ENCODE results near the gene LMX1B. TPM values are rescaled to one million over a fixed set of nuclear protein-coding genes. Genes with fewer than 3 reads are reported as not detected.

The LMX1B gene
- total and polyA plus RNA-seq, 2 of the 4 experiments (the other 2 are of a cell fraction), result not detected

DNA sequence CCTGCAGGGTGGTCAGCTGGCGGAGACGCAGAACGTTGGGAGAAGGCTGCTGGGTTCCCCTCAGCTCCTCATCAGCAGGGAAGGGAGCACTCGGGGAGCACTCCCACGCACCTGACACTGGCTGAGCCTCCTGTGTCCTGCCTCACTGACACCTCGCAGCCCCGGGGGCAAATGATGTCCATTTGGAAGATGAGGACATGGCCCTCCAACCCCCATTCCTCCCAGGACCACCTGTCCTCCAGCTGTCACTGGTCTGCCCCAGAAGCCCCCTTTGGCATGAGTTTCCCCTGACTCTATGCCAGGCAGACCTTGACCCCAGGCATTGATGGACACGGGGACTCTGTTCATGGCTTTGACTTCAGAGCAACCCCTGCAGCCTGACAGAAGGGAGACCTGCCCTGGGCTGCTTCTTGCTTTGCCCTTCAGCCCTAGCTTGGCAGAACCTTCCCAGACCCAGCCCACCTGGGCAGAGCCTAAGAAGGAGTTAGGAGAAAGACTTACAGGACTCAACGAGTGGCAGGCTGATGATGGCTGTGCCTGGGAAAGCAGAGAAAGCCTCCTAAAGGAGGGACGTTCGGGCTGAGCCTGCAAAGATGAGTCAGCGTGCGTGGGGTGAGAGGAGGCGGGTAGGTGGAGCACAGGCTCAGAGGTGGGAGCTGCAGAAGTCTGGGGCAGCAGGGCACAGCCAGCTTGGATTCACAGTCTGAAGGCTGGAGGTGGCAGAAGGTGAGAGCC, 90.6 kb downstream of the LMX1B start:
- Histone ChIP-seq H2BK5ac (ENCODE audit: low read depth, low read length, poor library complexity, severe bottlenecking) (no peak overlapping the region), H3K36me3 (ENCODE audit: control insufficient read depth, insufficient read depth, low read length) (no peaks in the 10 kb centered on the region), H3K9me3 (ENCODE audit: control insufficient read depth, insufficient read depth, low read length) (no peaks in the 10 kb centered on the region; the same call in 1 of the 2 replicates), H4K91ac (ENCODE audit: insufficient read depth, low read depth, low read length) (no peak overlapping the region), H3K23ac (ENCODE audit: low read depth, low read length) (no peak overlapping the region), H2AK5ac (ENCODE audit: low read depth, low read length) (no peak overlapping the region; the same call in 1 of the 2 replicates), H3K18ac (ENCODE audit: low read depth, low read length) (no peak overlapping the region), H3K4me1 (ENCODE audit: control insufficient read depth, insufficient read depth, low read length) (no peaks in the 10 kb centered on the region; the same call in 1 of the 2 replicates), H4K5ac (ENCODE audit: low read depth, low read length) (no peak overlapping the region), H4K8ac (ENCODE audit: low read depth in 2 of 2, low read length in 2 of 2) (no peak overlapping the region), H2AK9ac (replicated peaks; ENCODE audit: low read depth, low read length, poor library complexity) (no peak overlapping the region), H3K14ac (replicated peaks; ENCODE audit: low read depth, low read length) (no peak overlapping the region), H3K4me3 (ENCODE audit: insufficient read depth, low read depth, low read length) (no peak overlapping the region), H4K20me1 (ENCODE audit: insufficient read depth, low read length) (no peaks in the 10 kb centered on the region), H3K27me3 (ENCODE audit: control insufficient read depth, insufficient read depth, low read length) (peaks cover 57% of the 10 kb centered on the region), H3K9me1 (ENCODE audit: insufficient read depth, low read length) (no peaks in the 10 kb centered on the region), H3K56ac (ENCODE audit: extremely low read depth, insufficient read depth, low read length) (no peak overlapping the region), H2AFZ (replicated peaks; ENCODE audit: low read length, poor library complexity) (peak overlapping the region; percentile 36), H3K27ac (ENCODE audit: insufficient read depth, low read length) (no peak overlapping the region), H2BK120ac (ENCODE audit: low read depth, low read length) (no peak overlapping the region), H3K4ac (ENCODE audit: low read depth, low read length) (no peak overlapping the region), H3K4me2 (ENCODE audit: low read depth, low read length) (no peak overlapping the region), H3K79me1 (ENCODE audit: low read depth in 1 of 2, low read length in 2 of 2) (no peaks in the 10 kb centered on the region), H2BK20ac (ENCODE audit: low read depth, low read length) (no peak overlapping the region), H2BK15ac (ENCODE audit: low read depth, low read length) (no peak overlapping the region), H3K9ac (ENCODE audit: low read depth, low read length) (no peak overlapping the region)
- intact Hi-C loops (cut with micrococcal nuclease), result no loop called here
- DNase-seq (peak; percentile 46), ATAC-seq (ENCODE audit: low read depth) (peak; percentile 88)
- dilution Hi-C loops (cut with HindIII; ENCODE audit: low sequenced_read_pairs, unreplicated experiment), result no loop called here
- in situ Hi-C loops (cut with MboI; ENCODE audit: low sequenced_read_pairs), result no loop called here
- BruUV-seq (replicated peaks), result no TSS peak
- ChIA-PET CTCF (interaction anchor here (1.5 kb wide), 1 partner anchor 77 kb away, joined by 5 read pairs; no protein-coding TSS in a partner anchor), POLR2A (ENCODE audit: unreplicated experiment) (no interaction called here)
- 7% methylated on average over 4 of the region's 14 CpGs; no CpG with 5 or more reads in 1 of the 2 experiments for WGBS, 2 experiments (ENCODE audit: extremely low coverage in 2 of 2, insufficient read length in 1 of 2)
- no peak for TF ChIP-seq RFX5 (IDR thresholded peaks at IDR 0.05; ENCODE audit: low read depth, low read length)
- no peak for TF ChIP-seq CEBPB (IDR thresholded peaks at IDR 0.05; ENCODE audit: low read depth, low read length)
- no peak for TF ChIP-seq MXI1 (IDR thresholded peaks at IDR 0.05; ENCODE audit: borderline replicate concordance, low read depth, low read length)
- TF ChIP-seq RCOR1 (IDR thresholded peaks at IDR 0.05; ENCODE audit: insufficient replicate concordance, low read length), result no peak
- TF ChIP-seq BHLHE40 (IDR thresholded peaks at IDR 0.05; ENCODE audit: low read depth, low read length), result no peak
- TF ChIP-seq, protein P1, sequence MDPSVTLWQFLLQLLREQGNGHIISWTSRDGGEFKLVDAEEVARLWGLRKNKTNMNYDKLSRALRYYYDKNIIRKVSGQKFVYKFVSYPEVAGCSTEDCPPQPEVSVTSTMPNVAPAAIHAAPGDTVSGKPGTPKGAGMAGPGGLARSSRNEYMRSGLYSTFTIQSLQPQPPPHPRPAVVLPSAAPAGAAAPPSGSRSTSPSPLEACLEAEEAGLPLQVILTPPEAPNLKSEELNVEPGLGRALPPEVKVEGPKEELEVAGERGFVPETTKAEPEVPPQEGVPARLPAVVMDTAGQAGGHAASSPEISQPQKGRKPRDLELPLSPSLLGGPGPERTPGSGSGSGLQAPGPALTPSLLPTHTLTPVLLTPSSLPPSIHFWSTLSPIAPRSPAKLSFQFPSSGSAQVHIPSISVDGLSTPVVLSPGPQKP (IDR thresholded peaks at IDR 0.05; ENCODE audit: borderline replicate concordance, low read depth, low read length), result no peak
- no peak for TF ChIP-seq MAZ (IDR thresholded peaks at IDR 0.05; ENCODE audit: borderline replicate concordance, low read depth, low read length)
- no peak for TF ChIP-seq POLR2A (IDR thresholded peaks at IDR 0.05; ENCODE audit: low read depth, low read length)
- no peak for TF ChIP-seq CHD1 (IDR thresholded peaks at IDR 0.05; ENCODE audit: low read depth, low read length)

All from IMR-90 (cell line).